K562 (cell line): Measurements from ENCODE around the gene TMEM203. TPM values are rescaled to one million over a fixed set of nuclear protein-coding genes. Genes with fewer than 3 reads are reported as not detected.

Source experiments
- CBX1 ChIP-seq: sonication (generic); IDR thresholded peaks from 2 replicates; pipeline ENCODE4 v1.6.1; 2016; ENCODE audit warnings: antibody characterized with exemption, low read depth, mild to moderate bottlenecking
- HDAC2 ChIP-seq: fragments of 450-650 bp; IDR thresholded peaks from 2 replicates; pipeline ENCODE4 v1.6.1; 2016; ENCODE audit warnings: mild to moderate bottlenecking
- HMG20A ChIP-seq: fragments of 450-650 bp; formaldehyde crosslinking; conservative IDR thresholded peaks from 2 replicates; pipeline ENCODE4 v1.4.0; 2020; ENCODE audit warnings: mild to moderate bottlenecking, mixed read lengths
- HNRNPLL ChIP-seq: fragments of 200-400 bp; formaldehyde crosslinking; IDR thresholded peaks from 2 replicates; pipeline ENCODE4 v1.6.1; 2017; ENCODE audit warnings: low read length, low read depth, mild to moderate bottlenecking; ENCODE audit not compliant: poor library complexity, severe bottlenecking
- NR4A1 ChIP-seq, 2 experiments: fragments of 250-450 bp in 1 of 2; fragments of 450-650 bp in 1 of 2; sonication (Bioruptor Pico) in 1 of 2; IDR thresholded peaks; 2 replicates each; pipeline versions ENCODE4 v1.4.0 to v1.6.1; 2016 to 2020; ENCODE audit warnings: mild to moderate bottlenecking in 2 of 2, missing compliant biosample characterization in 1 of 2, missing genetic modification characterization in 1 of 2, moderate library complexity in 1 of 2
- POLR2AphosphoS5 ChIP-seq: IDR thresholded peaks from 2 replicates; pipeline ENCODE4 v1.6.1; 2011; ENCODE audit warnings: mild to moderate bottlenecking, low read depth, low read length, moderate library complexity; ENCODE audit not compliant: control insufficient read depth, insufficient read depth
- POLR2H ChIP-seq: IDR thresholded peaks from 2 replicates; pipeline ENCODE4 v1.6.1; 2016; ENCODE audit warnings: missing genetic modification characterization, low read depth, mild to moderate bottlenecking, control low read depth, missing compliant biosample characterization, moderate library complexity
- SIN3A ChIP-seq, 2 experiments: fragments of 150-350 bp in 1 of 2; IDR thresholded peaks; 2 replicates each; pipeline ENCODE4 v1.6.1; 2011 to 2016; ENCODE audit warnings: borderline replicate concordance in 2 of 2, low read depth in 2 of 2, low read length in 2 of 2, mild to moderate bottlenecking in 2 of 2, moderate library complexity in 2 of 2; ENCODE audit not compliant: control insufficient read depth in 1 of 2
- TGIF2 ChIP-seq: sonication (generic); formaldehyde crosslinking; IDR thresholded peaks from 2 replicates; pipeline ENCODE4 v1.8.1; 2022; ENCODE audit warnings: mild to moderate bottlenecking, missing genetic modification reagents, moderate library complexity
- TSC22D4 ChIP-seq: fragments of 450-650 bp; IDR thresholded peaks from 2 replicates; pipeline ENCODE4 v1.6.1; 2016; ENCODE audit warnings: missing genetic modification characterization, missing biosample characterization, control low read depth
- ZNF384 ChIP-seq: IDR thresholded peaks from 2 replicates; pipeline ENCODE4 v1.6.1; 2012; ENCODE audit warnings: low read depth, low read length, improper control_type of control experiment
- polyA plus RNA-seq, 8 experiments: library from polyadenylated mRNA; depleted of rRNA in 4 of 8; stranded (reverse) in 5 of 8; unstranded in 3 of 8; fragments of >200 nt; fragmentation: Nextera tagmentation in 2 of 8; fragmentation: Illumina TruSeq in 1 of 8; extraction: Ambion mirVana in 2 of 8; extraction: Trizol in 1 of 8; gene quantifications; 2 replicates each; pipeline versions ENCODE4 v1.2.1 to v1.2.3, GENCODE V29; 2011 to 2014; ENCODE audit warnings: inconsistent platforms in 1 of 8, missing spikeins in 1 of 8
- total RNA-seq, 7 experiments: library from RNA; depleted of rRNA in 6 of 7; stranded (reverse); fragments of >200 nt in 6 of 7; fragmentation: Illumina TruSeq in 2 of 7; extraction: Trizol in 2 of 7; gene quantifications; 2 replicates each; pipeline versions ENCODE4 v1.2.1 to v1.2.3, GENCODE V29; 2011 to 2021; ENCODE audit warnings: low replicate concordance in 1 of 7
- TF ChIP-seq, protein P1 (sequence below): fragments of 450-650 bp; IDR thresholded peaks from 2 replicates; pipeline ENCODE4 v1.7.1; 2018; ENCODE audit warnings: mild to moderate bottlenecking, low read depth; ENCODE audit not compliant: partially characterized antibody
- TF ChIP-seq, protein P2 (sequence below): fragments of 250-450 bp; sonication (Bioruptor Pico); IDR thresholded peaks from 2 replicates; pipeline ENCODE4 v1.5.0; 2021; ENCODE audit warnings: mild to moderate bottlenecking, moderate library complexity
- TF ChIP-seq, protein P3 (sequence below): fragments of 250-450 bp; sonication (Bioruptor Pico); IDR thresholded peaks from 2 replicates; pipeline ENCODE4 v1.4.0; 2020; ENCODE audit warnings: mild to moderate bottlenecking

Gene TMEM203
- total and polyA plus RNA-seq, 9 of the 15 experiments (the other 6 are each of a cell fraction or from before 2014, with no cell fraction given): 8.8 to 59.5 (median 37.6) TPM

DNA sequence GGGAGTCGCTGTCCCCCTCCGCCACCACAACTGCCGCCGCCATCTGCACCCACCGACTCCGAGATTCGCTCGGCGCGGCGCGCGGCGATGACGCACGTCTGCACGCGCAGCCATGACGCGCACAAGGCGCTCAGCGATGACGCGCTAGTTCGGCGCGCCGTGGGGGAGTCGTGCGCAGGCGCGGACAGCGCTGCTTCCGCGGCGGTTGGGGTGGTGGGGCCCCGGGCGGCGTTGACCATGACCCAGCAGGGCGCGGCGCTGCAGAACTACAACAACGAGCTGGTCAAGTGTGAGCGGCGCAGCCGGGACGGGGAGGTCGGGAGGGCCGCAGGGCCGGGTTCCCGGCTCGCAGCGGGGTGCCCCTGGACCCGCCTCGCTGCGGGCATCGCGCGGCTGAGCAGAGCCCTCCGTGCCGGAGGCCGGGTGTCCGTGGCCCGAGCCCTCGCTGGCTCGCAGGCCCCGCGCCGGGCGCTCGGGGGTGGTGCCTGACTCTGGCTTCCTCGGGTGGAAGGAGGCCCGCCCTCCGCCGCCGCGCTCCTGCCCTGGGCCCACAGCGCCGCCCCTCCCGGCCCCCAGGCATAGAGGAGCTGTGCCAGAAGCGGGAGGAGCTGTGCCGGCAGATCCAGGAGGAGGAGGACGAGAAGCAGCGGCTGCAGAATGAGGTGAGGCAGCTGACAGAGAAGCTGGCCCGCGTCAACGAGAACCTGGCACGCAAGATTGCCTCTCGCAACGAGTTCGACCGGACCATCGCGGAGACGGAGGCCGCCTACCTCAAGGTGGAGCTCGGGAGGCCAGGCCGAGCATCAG lies 16.8 kb downstream of the TMEM203 start, which contains the start of the genes ANAPC2 and SSNA1 (continued):
- TF ChIP-seq, protein P1, sequence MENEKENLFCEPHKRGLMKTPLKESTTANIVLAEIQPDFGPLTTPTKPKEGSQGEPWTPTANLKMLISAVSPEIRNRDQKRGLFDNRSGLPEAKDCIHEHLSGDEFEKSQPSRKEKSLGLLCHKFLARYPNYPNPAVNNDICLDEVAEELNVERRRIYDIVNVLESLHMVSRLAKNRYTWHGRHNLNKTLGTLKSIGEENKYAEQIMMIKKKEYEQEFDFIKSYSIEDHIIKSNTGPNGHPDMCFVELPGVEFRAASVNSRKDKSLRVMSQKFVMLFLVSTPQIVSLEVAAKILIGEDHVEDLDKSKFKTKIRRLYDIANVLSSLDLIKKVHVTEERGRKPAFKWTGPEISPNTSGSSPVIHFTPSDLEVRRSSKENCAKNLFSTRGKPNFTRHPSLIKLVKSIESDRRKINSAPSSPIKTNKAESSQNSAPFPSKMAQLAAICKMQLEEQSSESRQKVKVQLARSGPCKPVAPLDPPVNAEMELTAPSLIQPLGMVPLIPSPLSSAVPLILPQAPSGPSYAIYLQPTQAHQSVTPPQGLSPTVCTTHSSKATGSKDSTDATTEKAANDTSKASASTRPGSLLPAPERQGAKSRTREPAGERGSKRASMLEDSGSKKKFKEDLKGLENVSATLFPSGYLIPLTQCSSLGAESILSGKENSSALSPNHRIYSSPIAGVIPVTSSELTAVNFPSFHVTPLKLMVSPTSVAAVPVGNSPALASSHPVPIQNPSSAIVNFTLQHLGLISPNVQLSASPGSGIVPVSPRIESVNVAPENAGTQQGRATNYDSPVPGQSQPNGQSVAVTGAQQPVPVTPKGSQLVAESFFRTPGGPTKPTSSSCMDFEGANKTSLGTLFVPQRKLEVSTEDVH: peak; percentile 96
- TF ChIP-seq POLR2H: peak; percentile 63
- TF ChIP-seq, protein P2, sequence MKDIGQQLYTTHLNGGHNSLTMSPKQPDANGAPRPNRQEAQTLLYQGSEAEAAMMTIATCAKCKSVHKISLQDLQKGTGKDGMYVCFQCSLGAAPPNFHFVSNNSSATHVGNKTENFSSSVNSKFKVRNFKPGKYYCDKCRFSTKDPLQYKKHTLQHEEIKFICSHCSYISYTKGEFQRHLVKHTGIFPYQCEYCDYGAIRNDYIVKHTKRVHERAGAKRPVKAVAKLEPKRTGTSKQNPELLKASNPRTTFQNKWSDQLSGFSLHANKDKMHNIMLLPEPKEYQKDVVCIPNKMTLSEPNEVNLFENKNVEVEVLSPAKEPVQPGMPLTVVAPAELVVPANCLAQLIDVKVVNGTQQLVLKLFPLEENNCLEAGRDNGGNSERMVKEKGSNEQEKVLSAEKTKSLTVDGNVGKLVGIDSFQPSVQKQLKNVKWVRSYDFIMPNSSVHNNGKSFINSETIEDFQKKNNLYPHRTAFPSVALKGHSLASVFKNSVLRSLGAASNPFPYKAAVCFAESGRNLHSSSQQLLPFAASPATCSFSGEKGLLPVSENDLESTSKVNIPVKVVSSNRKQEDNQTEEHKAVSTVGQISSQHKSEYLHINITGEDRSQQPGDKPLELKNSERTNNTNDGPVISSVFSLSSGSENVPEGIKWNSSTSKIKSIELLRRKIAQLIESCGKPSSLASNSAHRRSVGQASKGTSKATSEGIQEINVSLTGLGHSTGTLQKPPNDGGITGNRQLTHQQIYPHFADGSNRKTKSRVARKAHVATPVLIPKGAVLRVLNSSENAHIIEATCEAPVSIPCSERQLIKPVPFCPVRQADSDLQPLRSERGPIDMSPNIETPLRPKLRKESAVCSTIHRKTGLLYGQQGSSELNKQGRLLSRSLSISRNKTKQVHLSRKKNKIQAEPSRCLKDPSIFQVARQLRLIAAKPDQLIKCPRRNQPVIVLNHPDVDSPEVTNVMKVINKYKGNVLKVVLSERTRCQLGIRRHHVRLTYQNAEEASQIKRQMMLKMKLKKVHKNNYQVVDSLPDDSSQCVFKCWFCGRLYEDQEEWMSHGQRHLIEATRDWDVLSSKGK (CRISPR knock-in tag): no peak
- peak; percentile 74 for TF ChIP-seq HNRNPLL
- TF ChIP-seq TSC22D4 (tag): no peak
- peak; percentile 74; the same call in 1 of the 2 replicates for TF ChIP-seq HDAC2
- peak; percentile 95 to 96; a peak in 3 of 4 replicates for TF ChIP-seq SIN3A (IDR thresholded peaks at IDR 0.05; ENCODE audit: borderline replicate concordance in 2 of 2, control insufficient read depth in 1 of 2, low read depth in 2 of 2, low read length in 2 of 2)
- TF ChIP-seq NR4A1 (CRISPR knock-in tag; IDR thresholded peaks at IDR 0.05): no peak
- TF ChIP-seq NR4A1 (tag; IDR thresholded peaks at IDR 0.05): peak; percentile 72; the same call in 1 of the 2 replicates
- peak; percentile 83 for TF ChIP-seq POLR2AphosphoS5
- no peak for TF ChIP-seq HMG20A
- TF ChIP-seq, protein P3, sequence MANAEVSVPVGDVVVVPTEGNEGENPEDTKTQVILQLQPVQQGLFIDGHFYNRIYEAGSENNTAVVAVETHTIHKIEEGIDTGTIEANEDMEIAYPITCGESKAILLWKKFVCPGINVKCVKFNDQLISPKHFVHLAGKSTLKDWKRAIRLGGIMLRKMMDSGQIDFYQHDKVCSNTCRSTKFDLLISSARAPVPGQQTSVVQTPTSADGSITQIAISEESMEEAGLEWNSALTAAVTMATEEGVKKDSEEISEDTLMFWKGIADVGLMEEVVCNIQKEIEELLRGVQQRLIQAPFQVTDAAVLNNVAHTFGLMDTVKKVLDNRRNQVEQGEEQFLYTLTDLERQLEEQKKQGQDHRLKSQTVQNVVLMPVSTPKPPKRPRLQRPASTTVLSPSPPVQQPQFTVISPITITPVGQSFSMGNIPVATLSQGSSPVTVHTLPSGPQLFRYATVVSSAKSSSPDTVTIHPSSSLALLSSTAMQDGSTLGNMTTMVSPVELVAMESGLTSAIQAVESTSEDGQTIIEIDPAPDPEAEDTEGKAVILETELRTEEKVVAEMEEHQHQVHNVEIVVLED (CRISPR knock-in tag): peak; percentile 85
- TF ChIP-seq TGIF2 (CRISPR knock-in tag): no peak
- peak; percentile 51 for TF ChIP-seq ZNF384
- 0 out of 2 replicates have a peak, but pooled peaks have one; percentile 23 for TF ChIP-seq CBX1
